ENCODE data around the gene BID.

BID gene

DNA sequence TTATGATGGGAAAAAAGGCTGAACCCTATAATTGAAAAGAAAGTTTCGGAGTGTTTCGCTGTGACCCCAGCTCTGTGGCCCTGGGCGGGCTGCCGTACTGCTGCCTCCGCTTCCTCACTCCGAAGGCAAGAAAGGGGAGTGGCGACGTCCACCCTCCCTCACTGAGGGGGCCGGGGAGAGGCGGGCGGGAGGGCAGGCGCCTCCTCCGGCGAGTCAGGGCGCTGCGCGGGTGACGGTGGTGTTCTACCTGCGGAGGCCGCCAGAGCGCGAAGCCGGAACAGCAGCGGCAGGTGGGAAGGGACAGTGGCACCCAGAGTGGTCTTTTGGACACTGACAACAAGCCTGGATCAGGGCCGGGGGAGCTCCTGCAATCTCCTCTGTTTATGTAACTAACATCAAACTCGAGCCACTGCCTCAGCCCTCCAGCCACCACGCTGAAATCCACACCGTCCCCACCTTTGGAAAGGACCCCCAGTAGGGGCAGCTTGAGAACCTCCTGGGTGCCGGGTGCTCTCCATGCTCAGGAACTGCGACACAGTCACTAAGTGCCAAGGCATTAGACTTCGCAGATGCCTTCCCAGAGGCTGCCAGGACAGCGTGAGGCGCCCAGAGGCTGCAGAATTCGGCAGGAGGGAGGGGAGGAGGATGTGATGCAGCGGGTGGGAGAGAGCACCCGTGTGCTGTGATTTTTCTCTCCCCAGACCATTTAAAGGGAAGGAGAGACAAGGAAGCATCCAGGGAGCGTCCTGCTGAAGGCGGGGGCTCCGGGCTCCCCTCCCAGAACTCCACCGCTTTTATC lies 25.5 kb downstream of the BID start:
- Mint-ChIP-seq H3K4me3 (no peak overlapping the region), H3K4me1 (ENCODE audit: low read depth) (no peaks in the 10 kb centered on the region), H3K9me3 (no peaks in the 10 kb centered on the region), H3K27ac (no peak overlapping the region), H3K36me3 (ENCODE audit: low read depth) (no peaks in the 10 kb centered on the region), H3K27me3 (no peaks in the 10 kb centered on the region)

DNA sequence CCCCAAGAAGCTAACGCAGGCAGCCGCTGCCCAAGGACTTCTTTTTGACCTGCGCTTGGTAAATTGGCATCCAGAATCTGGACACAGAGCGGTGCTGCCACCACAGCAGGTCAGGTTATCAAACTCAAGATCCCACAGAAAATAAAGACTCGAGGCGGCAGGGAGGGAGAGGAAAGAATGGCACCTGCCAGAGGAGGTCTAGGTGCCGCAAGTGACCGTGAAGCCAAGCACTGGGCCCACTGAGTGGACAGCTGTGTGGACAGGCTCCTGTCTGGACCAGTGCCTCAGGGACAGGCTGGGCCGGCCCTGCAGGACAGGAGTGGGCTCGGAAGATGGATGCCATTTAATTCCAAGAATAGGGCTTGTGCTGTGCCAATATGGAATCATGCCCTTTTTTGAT lies 27.4 kb downstream of the BID start:
- Mint-ChIP-seq H3K27me3 (no peaks in the 10 kb centered on the region), H3K27ac (no peak overlapping the region), H3K9me3 (no peaks in the 10 kb centered on the region), H3K4me1 (ENCODE audit: low read depth) (no peaks in the 10 kb centered on the region), H3K36me3 (ENCODE audit: low read depth) (no peaks in the 10 kb centered on the region), H3K4me3 (no peak overlapping the region)

DNA sequence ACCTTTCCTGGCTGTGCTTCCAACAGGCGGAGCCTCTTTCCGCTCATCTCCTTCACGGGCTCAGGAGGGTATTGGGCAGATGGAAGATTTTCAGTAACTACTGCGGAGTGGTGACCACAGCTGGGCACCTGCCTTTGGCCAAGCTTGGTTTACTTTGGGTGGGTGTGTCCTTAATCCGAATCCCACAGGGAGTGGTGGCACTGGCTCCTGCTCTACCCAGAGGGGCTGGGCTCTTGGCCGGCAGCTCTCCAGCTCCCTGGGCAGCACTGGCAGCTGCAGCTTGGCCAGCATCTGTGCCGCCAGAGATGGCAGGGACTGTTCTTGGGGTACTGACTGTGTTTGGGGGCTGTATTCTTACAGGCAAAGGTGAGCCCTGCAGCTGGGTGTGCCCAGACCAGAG lies 29.8 kb downstream of the BID start:
- Mint-ChIP-seq H3K9me3 (no peaks in the 10 kb centered on the region), H3K36me3 (ENCODE audit: low read depth) (no peaks in the 10 kb centered on the region), H3K4me3 (no peak overlapping the region), H3K27ac (no peak overlapping the region), H3K4me1 (ENCODE audit: low read depth) (no peaks in the 10 kb centered on the region), H3K27me3 (no peaks in the 10 kb centered on the region)

DNA sequence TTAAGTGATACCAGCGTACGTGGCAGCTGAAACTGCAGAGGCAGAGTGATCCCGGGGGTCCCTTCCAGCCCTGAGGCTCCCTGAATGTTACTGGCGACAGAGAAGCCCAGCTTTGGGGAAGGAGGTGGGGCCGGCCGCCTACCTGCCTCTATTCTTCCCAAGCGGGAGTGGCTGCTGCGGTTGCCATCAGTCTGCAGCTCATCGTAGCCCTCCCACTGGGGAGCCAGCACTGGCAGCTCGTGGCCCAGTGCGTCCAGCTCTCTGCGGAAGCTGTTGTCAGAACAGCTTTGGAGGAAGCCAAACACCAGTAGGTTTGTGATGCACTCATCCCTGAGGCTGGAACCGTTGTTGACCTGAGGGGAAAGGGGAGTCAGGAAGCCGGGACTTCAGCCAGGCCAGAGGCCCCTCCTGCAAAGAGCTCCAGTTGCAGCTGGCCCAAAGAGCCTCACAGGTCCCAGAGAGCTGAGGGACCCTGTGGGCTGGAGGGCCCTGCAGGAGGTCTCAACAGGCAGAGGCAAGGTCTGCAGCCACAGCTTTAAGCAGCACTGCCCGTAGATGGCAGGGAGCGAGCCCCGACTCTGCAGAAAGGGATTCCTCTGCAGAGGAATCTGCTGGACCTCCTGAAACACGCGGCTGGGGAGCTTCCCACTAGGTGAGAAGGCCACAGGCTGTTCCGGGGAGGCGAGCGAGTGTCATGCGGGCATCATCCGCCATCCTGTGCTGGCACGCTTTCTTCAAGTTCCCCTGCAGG lies 30.4 kb downstream of the BID start:
- Mint-ChIP-seq H3K9me3 (no peaks in the 10 kb centered on the region), H3K27ac (no peak overlapping the region)

DNA sequence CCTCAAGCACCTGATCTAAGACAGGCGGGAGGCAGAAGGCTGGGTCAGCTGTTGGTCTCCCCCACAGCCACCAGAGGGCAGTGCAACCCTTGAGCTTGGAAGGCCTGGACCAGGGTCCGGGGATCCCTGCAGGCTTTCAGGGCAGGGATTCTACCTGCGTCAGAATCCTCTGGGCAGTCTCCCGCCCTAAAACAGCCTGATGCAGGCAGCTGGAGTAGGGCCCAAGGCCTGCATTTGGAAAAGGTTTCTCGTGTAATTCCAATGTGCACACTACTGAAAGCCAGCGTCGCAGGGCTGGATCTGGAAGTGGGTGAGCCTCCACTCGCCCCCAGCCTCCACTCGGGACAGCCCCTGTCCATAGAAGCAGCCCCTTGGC lies 31.8 kb downstream of the BID start:
- Mint-ChIP-seq H3K27me3 (no peaks in the 10 kb centered on the region), H3K4me1 (ENCODE audit: low read depth) (no peaks in the 10 kb centered on the region), H3K4me3 (no peak overlapping the region), H3K36me3 (ENCODE audit: low read depth) (no peaks in the 10 kb centered on the region), H3K27ac (no peak overlapping the region), H3K9me3 (no peaks in the 10 kb centered on the region)

More for the DNA sequence above, 30.4 kb downstream of the BID start:
- Mint-ChIP-seq H3K27me3 (no peaks in the 10 kb centered on the region), H3K4me1 (ENCODE audit: low read depth) (no peaks in the 10 kb centered on the region), H3K4me3 (no peak overlapping the region), H3K36me3 (ENCODE audit: low read depth) (no peaks in the 10 kb centered on the region)

DNA sequence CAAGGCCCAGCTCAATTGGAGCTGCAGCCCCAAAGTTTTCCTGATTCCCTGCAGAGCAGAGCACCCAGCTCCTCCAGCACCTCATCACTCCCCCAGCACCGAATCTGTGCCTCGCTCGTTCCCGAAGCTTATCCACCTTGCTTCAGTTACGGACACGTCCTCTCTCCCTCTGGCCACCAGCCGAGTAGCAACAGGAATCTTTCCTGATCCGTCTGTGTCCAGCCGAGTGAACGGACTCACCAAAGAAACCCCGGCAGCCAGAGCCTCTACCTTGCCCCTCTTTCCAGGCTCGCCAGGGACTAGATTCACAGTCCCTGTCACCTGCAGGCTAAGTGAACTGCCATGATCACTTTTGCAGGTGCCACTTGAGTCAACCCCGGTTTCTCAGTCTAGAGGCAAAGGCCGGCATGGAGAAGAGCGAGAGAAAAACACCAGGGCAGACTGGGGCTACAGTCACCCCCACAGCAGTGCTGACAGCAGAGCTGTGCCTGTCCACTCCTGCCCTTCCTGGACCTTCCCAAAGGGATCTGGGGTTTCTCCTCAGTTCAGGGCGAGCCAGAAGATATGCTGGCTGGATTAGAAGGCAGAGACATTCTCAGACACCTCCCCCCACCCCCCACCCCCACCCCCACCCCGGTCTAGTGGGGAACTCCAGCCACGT lies 32.3 kb downstream of the BID start:
- Mint-ChIP-seq H3K27ac (no peak overlapping the region), H3K4me3 (no peak overlapping the region), H3K36me3 (ENCODE audit: low read depth) (no peaks in the 10 kb centered on the region), H3K27me3 (no peaks in the 10 kb centered on the region), H3K9me3 (no peaks in the 10 kb centered on the region), H3K4me1 (ENCODE audit: low read depth) (no peaks in the 10 kb centered on the region)

DNA sequence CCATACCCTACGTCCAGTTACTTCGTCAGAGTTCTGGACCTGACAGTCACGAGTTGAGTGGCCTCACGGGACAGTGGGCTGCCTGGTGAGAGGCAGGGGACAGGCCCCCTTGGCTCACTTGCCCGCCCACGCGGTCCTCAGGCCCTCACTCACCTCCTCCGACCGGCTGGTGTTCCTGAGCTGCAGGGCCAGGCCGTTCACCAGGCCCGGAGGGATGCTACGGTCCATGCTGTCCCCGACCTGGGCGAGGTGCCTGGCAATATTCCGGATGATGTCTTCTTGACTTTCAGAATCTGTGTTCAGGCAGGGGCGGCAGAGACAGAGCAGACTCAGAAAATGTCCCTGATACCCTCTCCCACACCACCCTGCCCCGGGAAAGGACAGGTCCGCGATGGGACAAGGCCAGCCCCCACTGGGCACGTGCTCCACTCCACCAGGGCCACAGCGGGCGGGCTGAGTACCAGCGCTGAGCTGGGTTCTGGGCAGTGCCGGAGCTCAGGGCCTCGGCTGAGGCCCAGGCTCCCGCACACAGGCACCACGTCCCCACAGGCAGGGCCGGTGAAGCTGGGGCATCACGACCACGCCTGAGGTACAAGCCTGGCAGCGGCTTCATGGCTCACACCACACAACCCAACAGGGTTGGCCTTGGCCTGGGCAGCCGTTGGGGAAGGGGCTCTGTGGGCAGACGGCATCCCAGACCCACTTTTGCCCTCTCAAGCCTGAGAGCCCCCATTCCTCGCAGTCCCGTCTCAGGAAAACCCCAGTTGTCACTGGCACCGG lies 34.9 kb downstream of the BID start:
- H3K9me3 Mint-ChIP-seq = no peaks in the 10 kb centered on the region

DNA sequence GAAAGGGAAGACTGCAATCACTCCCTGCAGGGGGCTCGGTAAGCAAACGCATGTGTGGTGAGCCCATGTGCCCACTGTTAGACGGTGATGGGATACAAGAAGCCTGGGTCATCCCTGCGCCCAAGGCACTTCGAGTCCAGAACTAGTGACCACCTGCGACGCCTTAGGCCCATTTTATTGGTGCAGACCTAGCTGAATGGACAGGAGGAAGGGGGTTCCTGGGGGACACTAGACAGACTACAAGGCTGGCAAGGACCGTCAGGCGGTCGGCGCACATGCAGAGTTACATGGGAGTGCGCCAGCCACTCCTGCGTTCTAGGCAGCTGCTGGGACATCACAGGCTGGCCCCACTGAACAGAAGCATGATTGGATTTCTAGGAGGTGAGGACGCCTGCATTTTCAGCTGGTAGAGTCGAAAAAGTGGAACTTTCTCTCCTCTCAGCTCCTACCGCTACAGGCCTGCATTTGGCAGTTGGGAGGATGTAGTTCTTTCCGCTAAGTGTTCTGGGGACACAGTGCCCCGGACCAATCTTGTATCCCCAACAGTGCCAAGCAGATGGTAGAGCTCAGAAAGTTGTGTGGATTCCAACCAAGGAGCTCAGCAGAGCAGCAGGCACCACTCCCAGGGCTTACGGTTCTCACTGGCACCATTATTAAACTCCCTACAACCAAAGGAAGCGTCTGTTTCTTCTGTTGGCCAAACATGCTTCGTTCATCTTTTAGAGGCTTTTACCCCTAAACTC lies 35.7 kb downstream of the BID start:
- no peaks in the 10 kb centered on the region for H3K9me3 Mint-ChIP-seq
- H3K36me3 Mint-ChIP-seq (ENCODE audit: low read depth) = peaks cover 12% of the 10 kb centered on the region
- peaks cover 16% of the 10 kb centered on the region for H3K4me1 Mint-ChIP-seq (ENCODE audit: low read depth)
- no peak overlapping the region for H3K27ac Mint-ChIP-seq
- H3K4me3 Mint-ChIP-seq = no peak overlapping the region
- H3K27me3 Mint-ChIP-seq = no peaks in the 10 kb centered on the region

More for the DNA sequence above, 34.9 kb downstream of the BID start:
- H3K27ac Mint-ChIP-seq = no peak overlapping the region
- no peaks in the 10 kb centered on the region for H3K27me3 Mint-ChIP-seq
- H3K4me1 Mint-ChIP-seq (ENCODE audit: low read depth) = peaks cover 8% of the 10 kb centered on the region
- peaks cover 6% of the 10 kb centered on the region for H3K36me3 Mint-ChIP-seq (ENCODE audit: low read depth)
- no peak overlapping the region for H3K4me3 Mint-ChIP-seq

DNA sequence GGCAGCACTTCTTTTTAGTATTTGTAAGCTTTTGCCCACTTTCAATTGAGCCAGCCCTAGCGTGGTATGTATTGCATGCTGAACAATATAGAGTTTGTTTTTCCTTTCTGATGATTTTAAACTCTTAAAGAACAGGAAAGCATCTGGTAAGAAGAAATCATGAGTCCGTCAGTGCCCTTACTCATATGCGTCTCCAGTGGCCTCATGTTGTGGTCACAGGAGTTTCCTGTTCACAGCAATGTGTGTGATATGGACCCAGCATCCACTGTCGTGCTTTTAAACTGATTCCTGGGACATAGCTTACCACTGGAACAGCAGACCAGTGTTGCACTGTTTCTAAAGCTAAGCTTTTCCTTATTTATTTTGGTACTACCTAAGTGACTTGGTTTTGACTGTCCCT lies 40.1 kb downstream of the BID start:
- peak overlapping the region; percentile 84 for H3K27ac Mint-ChIP-seq
- H3K9me3 Mint-ChIP-seq = no peaks in the 10 kb centered on the region
- H3K4me3 Mint-ChIP-seq = peak overlapping the region; percentile 24
- peaks cover 25% of the 10 kb centered on the region for H3K4me1 Mint-ChIP-seq (ENCODE audit: low read depth)
- H3K27me3 Mint-ChIP-seq = no peaks in the 10 kb centered on the region
- H3K36me3 Mint-ChIP-seq (ENCODE audit: low read depth) = peaks cover 29% of the 10 kb centered on the region

DNA sequence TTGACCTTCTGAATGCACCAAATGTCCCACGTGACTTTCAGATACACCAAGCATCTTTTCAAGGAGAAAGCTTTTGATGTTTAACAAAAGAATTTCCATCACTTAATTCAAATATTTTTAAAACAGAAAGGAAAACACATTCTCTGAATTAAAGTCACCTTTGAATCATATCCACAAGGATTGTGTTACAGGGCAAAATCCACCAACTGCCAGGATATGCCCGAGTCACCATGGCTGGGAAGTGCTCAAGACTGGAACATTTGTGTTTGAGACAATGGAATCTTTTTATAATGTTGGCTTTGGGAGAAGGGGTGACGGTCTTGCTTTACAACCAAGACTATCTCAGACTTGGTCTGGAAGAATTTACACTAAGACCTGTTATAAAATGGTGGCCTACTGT lies 40.8 kb downstream of the BID start:
- Mint-ChIP-seq H3K9me3 (no peaks in the 10 kb centered on the region), H3K4me3 (peak overlapping the region; percentile 24), H3K4me1 (ENCODE audit: low read depth) (peaks cover 25% of the 10 kb centered on the region), H3K27me3 (no peaks in the 10 kb centered on the region), H3K36me3 (ENCODE audit: low read depth) (peaks cover 33% of the 10 kb centered on the region), H3K27ac (peak overlapping the region; percentile 84)

DNA sequence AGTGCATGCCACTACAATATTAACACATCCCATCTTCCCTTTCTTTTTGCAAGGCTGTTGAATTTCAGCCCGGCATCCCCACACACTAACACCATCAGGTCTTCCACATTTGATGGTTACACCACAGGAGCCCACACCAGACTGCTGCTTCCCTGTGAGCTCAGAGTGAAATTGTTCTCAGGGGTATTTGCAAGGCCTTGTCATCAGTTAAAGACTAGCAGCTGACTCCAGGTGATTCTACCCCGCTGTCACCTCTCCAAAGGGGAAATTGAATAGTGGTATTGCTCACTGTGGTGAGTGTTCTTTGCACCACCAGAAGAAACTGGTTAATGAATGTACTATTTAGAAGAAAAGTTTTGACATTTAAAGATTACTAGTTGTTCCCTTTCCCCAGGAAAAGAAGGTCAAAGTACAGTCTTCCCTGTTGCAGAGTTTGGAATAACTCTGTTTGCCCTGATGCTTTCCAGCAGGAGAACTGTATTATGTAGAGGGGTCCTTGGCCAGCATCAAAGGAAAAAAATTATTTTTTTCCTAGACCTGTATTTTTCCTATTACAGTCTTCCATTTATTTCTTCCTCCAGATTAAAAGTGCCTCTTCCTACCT lies 41.9 kb downstream of the BID start:
- Mint-ChIP-seq H3K27me3 (no peaks in the 10 kb centered on the region), H3K9me3 (no peaks in the 10 kb centered on the region), H3K36me3 (ENCODE audit: low read depth) (peaks cover 40% of the 10 kb centered on the region), H3K27ac (no peak overlapping the region), H3K4me1 (ENCODE audit: low read depth) (peaks cover 25% of the 10 kb centered on the region), H3K4me3 (no peak overlapping the region)

DNA sequence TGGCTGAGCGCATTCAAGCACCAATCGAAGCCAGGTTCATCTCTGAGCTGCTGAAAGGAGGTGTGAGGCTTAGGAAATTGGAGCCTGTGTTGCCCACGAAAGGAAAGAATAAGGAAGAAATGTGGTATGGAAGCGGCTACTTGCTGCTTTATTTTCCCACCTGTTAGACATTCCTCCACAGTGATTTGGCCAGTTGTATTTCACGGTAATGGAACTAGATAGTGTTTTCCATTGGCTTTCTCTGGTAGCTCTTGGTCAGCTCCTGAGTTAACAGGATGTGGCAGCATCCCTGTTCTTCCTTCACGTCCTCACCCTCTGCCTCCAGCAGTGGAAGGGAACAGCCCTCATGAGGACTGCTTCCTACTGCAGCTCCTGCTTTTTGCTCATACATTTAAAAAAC lies 44.7 kb downstream of the BID start:
- peaks cover 47% of the 10 kb centered on the region for H3K36me3 Mint-ChIP-seq (ENCODE audit: low read depth)
- H3K27me3 Mint-ChIP-seq = no peaks in the 10 kb centered on the region
- no peak overlapping the region for H3K27ac Mint-ChIP-seq
- H3K4me3 Mint-ChIP-seq = no peak overlapping the region
- peaks cover 36% of the 10 kb centered on the region for H3K4me1 Mint-ChIP-seq (ENCODE audit: low read depth)
- no peaks in the 10 kb centered on the region for H3K9me3 Mint-ChIP-seq

DNA sequence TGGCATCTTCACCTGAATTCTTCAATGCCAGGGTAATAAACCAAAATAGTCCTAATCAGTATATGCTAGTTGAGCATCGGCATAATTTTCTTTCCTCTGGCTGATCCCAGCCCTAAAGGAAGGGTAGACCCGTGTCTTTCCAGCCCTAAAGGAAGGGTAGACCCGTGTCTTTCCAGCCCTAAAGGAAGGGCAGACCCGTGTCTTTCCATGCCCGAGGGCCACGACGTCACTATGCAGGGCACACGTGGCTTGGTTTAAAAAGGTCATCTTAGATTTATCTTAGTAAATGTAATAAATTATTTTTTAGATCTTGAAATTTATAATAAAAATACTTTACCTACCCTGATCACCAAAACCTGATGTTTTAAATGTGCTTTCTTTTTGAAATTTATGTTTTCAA lies 45.5 kb downstream of the BID start:
- Mint-ChIP-seq H3K27me3 (no peaks in the 10 kb centered on the region), H3K4me3 (no peak overlapping the region), H3K27ac (no peak overlapping the region), H3K9me3 (no peaks in the 10 kb centered on the region), H3K4me1 (ENCODE audit: low read depth) (peaks cover 28% of the 10 kb centered on the region), H3K36me3 (ENCODE audit: low read depth) (peaks cover 41% of the 10 kb centered on the region)
